ENCODE data around the gene TMIGD2.
"Not testable (repeated sequence)": the region's sequence is repeated elsewhere in the genome, so short reads cannot be mapped to it uniquely, and the experiment has no call there.

The TMIGD2 gene

GRCh38 chr19:4295972-4296771 lies 6.0 kb downstream of the TMIGD2 start:
- no peak for FAIRE-seq

- FAIRE-seq = no peak
Measured at GRCh38 chr19:4294389-4294788, 7.8 kb downstream of the TMIGD2 start.

- FAIRE-seq = no peak
Measured at GRCh38 chr19:4292515-4292914, 9.7 kb downstream of the TMIGD2 start.

GRCh38 chr19:4291184-4291732 lies 10.9 kb downstream of the TMIGD2 start:
- FAIRE-seq = no peak

GRCh38 chr19:4288091-4288777 lies 14.0 kb downstream of the TMIGD2 start:
- FAIRE-seq = no peak

- FAIRE-seq = not testable (repeated sequence)
Measured at GRCh38 chr19:4286141-4286540, 16.0 kb downstream of the TMIGD2 start.

GRCh38 chr19:4284974-4285373 lies 17.2 kb downstream of the TMIGD2 start:
- FAIRE-seq = no peak

- FAIRE-seq = no peak
Measured at GRCh38 chr19:4284176-4284958, 17.8 kb downstream of the TMIGD2 start.

- FAIRE-seq = no peak
Measured at GRCh38 chr19:4279530-4280422, 22.4 kb downstream of the TMIGD2 start.

GRCh38 chr19:4279267-4279529 lies 23.0 kb downstream of the TMIGD2 start:
- FAIRE-seq = no peak

GRCh38 chr19:4278419-4279266 lies 23.5 kb downstream of the TMIGD2 start, which contains the start of gene SHD:
SHD (plus strand) TSS chr19:4279266; CDS start chr19:4280064, 798 bp downstream.
- no peak for FAIRE-seq

- FAIRE-seq = no peak
Measured at GRCh38 chr19:4278010-4278409, 24.2 kb downstream of the TMIGD2 start.

- FAIRE-seq = no peak
Measured at GRCh38 chr19:4277191-4277696, 24.9 kb downstream of the TMIGD2 start.

- FAIRE-seq = not testable (repeated sequence)
Measured at GRCh38 chr19:4274321-4274686, 27.9 kb downstream of the TMIGD2 start.

- no peak for FAIRE-seq
Measured at GRCh38 chr19:4272894-4273293, 29.3 kb downstream of the TMIGD2 start.

GRCh38 chr19:4268816-4269430 lies 33.3 kb downstream of the TMIGD2 start:
- no peak for FAIRE-seq

- FAIRE-seq = no peak
Measured at GRCh38 chr19:4267901-4268815, 34.0 kb downstream of the TMIGD2 start.

- no peak for FAIRE-seq
Measured at GRCh38 chr19:4267101-4267900, 34.9 kb downstream of the TMIGD2 start.

All from A204.1 (cell line).